ENCODE measurements around the gene IPO9. TPM values are rescaled to one million over a fixed set of nuclear protein-coding genes. Genes with fewer than 3 reads are reported as not detected.
A peak's percentile ranks its signal among the peaks of the same experiment; 100 is the strongest.

IPO9 gene
- 66.1 TPM for polyA plus RNA-seq (2013, experiment 1 of 2; ENCODE audit: insufficient read length)
- polyA plus RNA-seq (2013, experiment 2 of 2; ENCODE audit: insufficient read length) = 38.0 TPM

DNA sequence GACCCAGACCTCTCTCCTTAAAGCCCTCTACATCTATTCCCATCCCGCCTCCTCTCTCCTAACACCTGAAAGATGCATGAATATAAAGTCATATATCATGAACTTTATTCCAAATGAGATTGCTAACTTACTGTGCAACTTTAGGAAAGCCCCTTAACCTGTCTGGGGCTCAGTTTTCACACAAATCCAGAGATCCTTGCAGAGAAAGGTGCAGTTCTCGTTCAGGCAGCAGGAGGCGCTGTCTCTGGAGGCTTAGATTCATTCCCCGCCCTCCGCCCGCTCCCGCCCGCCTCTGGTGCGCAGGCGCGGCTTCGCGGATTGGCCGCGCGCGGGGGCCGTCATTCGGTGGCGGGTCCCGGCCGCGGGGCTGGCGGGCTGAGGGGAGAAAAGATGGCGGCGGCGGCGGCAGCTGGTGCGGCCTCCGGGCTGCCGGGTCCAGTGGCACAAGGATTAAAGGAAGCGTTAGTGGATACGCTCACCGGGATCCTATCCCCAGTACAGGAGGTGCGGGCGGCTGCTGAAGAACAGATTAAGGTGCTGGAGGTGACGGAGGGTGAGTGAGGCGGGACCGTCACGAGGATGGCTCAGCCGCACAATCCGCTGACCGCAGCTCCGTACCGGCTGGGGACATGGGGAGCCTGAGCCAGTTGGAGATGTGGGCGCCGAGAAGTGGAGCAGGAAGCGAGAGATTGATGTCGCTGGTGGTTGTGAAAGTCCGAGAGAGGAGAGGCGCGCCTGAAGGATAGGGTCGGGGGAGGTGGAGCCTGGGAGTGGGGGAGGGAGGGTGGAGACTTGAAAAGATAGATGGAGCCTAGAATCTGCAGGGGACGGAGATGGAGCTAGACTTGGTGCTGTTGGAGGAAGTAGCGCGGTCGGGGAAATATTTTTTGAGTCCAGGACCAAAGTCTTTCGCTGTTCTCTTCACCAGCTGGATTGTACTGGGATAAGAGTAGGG, at the start of gene IPO9:
Gene IPO9 (plus strand): TSS at position 338 of the 955 bp plus-strand sequence. CDS start 53 bp downstream, at position 391.
- DNase-seq = peak; percentile 90

- no peak for DNase-seq
Observed at GRCh38 chr1:201779351-201779880, 49.5 kb upstream of the IPO9 start.

GRCh38 chr1:201780952-201781351, 48.0 kb upstream of the IPO9 start:
- peak; percentile 43 for DNase-seq

DNA sequence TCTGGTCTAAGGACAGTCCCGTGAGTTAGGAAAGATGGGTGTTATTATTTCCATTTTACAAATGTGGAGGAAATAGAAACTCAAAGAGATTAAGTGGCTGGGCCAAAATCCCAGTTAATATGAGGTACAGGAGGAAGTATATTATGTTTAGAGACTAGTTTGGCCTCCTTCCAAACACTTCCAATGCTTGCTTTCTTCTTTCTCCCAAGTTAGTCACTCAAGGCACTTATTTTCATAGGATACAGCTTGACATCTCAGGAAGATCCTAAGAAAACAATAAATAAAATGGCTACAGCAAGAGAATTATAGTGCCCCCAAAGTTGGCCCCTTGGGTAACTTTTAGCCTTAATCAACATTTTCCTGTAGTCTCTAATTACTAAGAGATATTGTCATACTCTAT, 47.5 kb upstream of the IPO9 start:
- peak; percentile 78 for DNase-seq

DNA sequence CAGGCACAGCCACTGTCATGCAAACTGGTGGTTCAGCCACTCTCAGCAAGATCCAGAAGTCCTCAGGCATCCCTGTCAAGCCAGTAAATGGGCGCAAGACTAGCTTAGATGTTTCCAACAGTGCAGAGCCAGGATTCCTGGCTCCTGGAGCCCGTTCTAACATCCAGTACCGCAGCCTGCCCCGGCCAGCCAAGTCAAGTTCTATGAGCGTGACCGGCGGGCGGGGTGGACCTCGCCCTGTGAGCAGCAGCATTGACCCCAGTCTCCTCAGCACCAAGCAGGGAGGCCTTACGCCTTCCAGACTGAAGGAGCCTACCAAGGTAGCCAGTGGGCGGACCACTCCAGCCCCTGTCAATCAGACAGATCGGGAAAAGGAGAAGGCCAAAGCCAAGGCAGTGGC, 46.6 kb upstream of the IPO9 start:
- DNase-seq = no peak

DNA sequence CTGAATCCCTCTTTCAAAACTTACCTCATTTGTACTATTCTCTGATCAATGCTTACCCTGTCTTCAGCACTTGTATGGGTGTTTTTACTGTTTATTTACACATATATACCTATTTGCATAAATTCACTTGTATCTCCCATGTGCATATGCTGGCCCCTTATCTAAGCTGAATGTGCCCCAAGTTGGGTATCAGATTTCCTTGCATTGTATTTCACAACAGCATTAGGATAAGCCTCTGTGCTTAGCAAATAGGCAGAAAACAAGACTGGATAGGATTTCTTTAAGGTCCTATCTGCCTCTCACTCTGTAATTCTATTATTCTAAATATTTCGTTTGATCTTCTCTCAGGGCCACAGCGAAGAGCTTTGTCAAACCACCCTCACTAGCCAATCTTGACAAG, 45.9 kb upstream of the IPO9 start:
- DNase-seq = no peak

GRCh38 chr1:201783572-201783971, 45.4 kb upstream of the IPO9 start:
- no peak for DNase-seq

DNA sequence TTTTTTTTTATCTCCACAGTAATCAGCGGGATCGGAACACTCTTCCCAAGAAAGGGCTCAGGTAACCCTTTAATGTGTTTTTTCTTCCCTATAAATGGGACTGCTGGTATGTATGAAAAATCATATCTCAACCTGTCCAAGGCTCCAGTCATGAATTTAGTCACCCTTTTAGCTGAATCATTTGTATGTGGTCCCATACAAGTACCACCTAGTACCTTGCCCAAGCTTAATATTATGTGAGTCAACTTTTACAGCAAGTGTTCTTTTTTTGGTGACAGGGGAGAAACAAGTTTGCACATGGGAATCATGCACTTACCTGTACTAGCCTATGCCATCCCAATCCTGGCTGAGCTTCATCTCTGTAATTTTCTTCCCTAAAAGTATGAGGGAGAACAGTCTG, 43.7 kb upstream of the IPO9 start:
- no peak for DNase-seq

DNA sequence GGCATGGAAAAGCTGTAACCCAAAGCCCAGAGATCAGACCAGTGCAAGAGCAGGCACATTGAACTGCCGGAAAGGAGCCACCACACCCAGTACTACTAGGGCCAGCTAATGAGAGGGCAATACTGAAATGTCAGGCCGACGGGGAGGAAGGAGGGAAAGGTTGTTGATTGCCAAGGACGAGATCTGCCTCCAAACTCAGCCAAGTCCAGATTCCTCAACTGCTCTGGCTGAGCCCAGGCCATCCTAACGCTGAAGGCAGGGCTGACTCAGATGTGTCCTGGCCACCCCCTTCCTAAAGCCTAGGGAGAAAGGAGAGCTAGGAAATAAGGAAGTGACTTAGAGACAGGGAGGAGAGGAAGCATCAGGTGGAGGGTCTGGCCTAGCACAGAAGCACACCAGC, 42.1 kb upstream of the IPO9 start:
- no peak for DNase-seq

DNA sequence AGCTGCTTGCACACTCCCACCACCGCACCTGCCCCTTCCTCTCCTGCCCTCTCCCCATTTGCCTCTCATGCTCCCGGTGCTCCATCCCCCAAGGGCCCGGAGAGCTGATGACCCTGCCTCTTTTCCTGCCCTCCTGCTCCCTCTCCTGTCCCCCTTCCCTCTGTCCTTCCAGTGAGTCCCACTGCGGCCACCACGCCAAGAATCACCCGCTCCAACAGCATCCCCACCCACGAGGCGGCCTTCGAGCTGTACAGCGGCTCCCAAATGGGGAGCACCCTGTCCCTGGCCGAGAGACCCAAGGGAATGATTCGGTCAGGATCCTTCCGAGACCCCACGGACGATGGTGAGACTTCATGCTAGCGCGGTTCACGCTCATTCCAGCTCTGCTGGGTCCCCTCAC, 40.7 kb upstream of the IPO9 start:
- DNase-seq = no peak

DNA sequence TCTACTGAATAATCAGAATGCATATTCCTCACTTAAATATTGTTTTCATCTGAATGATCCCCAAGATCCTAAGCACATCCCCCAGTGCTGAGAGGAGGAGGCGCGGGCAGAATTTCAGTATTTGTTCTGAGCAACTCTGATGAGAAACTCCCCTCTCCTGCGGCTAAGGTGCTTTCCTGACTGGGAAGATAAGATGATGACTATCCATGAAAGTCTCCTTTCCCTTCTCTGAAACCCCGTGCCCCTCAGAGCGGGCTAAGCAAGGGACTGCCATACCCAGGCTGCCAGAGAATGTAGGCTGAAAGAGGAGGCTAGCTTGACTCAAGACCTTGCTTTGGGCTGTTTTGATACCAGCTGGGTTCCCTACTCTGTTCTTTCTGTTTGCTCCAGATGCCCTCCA, 39.7 kb upstream of the IPO9 start:
- DNase-seq = no peak

DNA sequence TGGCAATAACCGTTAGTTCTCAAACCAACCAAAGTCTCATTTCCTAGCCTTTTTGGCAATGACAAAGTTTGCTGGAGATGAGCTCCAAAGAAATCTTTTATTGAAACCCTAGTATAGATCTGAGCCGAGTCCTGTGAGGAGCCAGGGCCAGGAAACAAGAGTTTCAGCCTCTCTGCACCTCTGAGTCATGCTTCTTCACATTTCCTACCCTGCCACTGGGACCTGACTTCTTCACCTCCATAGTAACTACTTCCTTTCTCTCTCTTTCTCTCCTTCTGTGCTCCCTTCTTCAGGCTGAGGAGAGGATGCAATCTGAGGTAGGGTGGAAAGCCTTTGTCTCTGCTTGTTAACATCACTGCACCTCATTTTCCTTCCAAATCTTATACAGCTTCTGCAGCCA, 38.7 kb upstream of the IPO9 start:
- peak; percentile 65 for DNase-seq

DNA sequence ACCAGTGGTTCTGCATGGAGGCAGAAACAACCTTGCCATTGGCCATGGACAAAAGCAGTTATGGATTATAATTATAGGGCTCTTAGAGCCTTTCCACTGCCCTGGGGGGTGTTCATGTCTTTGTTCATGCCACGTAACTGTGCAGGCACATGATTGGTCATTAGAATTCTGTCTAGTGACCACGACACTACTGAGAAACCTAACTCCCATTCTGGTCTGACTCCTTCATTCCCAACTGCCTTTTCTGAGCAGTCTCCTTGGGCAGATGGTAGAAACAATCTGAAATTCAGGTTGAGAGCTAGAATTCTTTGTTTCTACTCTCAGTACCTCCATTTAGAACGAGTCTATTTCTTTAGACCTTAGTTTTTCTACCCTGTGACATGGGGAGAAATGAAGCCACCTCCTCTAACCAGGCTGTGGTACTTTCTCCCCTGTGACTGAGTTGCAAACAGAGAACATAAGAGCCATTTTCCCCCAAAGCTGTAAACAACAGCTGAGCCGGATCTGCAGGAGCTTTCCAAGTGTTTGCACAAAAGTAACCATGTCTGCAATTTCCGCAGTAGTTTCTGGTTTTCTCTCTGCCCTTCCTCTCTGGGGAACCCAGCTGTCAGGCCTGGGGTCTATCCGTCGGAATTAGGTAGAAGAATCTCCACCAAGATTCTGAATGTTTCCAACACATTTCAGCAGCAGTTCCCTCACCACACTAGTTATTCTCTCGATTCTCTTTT, 37.7 kb upstream of the IPO9 start:
- no peak for DNase-seq

DNA sequence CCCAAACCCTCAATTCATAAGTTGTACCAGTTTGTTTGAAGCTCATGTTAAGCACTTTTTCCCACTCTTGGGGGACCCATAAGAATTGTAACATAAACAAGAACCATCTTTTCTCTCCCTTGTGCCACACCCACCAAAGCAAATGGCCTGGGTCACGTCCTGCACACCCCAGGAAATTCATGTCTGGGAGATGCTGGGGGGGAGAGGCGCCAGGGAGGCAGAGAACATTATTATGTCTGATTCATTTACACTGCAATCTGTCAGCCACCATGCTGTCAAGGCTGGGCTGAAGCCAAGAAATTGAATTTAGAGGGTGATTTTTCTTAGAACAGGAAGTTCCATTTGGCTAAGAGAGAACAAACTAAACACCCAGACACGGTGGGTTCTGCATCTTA, 37.2 kb upstream of the IPO9 start:
- peak; percentile 97 for DNase-seq

- peak; percentile 84 for DNase-seq
Observed at GRCh38 chr1:201792534-201793305, 36.2 kb upstream of the IPO9 start.

DNA sequence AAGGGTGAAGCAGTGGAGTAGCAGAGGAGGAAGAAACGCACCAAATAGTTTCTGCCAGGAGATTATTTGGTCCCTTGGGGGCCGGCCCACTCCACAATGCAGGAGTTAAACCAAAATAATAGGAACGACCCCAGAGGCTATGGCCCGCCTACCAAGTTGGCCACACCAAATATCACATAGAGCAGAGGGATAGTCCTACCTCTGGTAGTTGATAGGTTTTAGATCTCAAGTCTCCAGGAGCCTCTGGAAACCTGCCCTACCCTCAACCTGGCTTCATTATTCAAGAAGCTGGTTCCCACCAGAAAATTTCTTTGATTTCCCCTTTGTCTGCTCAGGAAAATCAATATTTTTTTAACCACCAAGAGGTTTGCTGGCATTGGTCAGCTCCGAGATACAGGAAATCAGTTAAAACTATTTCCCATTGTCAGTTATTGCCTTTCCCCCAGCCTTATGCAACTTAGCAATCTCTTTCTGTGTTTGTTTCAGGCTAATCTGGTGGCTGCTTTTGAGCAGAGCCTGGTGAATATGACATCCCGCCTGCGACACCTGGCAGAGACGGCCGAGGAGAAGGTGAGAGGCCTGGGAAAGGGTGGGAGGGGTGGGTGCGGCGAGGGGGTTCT, 35.5 kb upstream of the IPO9 start:
- DNase-seq = no peak

DNA sequence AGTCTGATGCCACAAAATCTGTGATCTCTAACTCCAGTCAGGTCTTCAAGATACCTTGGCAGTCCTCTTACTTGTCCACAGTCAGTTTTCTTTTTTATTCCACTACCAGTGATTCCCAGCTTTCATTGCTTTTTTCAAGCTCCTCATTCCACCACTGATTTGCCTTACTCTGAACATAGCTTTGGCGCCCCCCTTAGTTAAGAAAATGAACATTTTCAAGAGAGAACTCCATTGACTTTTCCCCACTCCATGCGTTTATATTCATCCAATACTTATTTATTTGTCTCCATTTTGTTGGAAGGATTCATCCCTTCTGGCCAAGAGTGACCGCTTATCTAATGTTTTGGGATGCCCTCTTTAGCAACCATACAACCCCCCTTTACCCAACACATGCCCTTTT, 33.9 kb upstream of the IPO9 start:
- DNase-seq = peak; percentile 48

- no peak for DNase-seq
Observed at GRCh38 chr1:201800246-201800645, 28.7 kb upstream of the IPO9 start.

DNA sequence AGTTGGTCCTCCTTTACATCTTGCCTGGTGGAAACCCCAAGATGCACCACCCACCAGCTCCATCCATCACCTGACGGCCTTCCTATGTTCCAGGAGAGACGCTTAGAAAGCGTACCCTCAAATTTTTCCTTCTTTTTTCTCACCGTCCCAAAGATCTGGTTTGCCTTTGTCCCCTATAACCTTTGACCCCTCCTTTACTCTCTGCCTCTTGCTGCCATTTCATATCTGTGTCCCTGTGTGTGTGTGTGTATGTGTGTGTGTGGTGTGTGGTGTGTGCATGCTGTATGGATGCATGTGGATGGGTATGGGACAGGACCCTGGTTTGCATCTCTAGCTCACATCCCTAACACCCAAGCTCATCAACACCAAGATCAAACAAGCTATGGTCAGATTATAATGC, 22.2 kb upstream of the IPO9 start:
- DNase-seq = no peak

GRCh38 chr1:201807958-201808632, 20.9 kb upstream of the IPO9 start:
- DNase-seq = no peak

GRCh38 chr1:201808633-201808990, 20.3 kb upstream of the IPO9 start:
- no peak for DNase-seq

- no peak for DNase-seq
Observed at GRCh38 chr1:201809876-201810275, 19.1 kb upstream of the IPO9 start.
